HepG2 (cell line): Measurements from ENCODE around the gene INO80B. TPM values are rescaled to one million over a fixed set of nuclear protein-coding genes. Genes with fewer than 3 reads are reported as not detected.

Experiments used
- ARID3A ChIP-seq: IDR thresholded peaks from 2 replicates; pipeline ENCODE4 v1.6.1; 2012; ENCODE audit warnings: low read depth, low read length, improper control_type of control experiment
- IRF9 ChIP-seq: sonication (generic); formaldehyde crosslinking; IDR thresholded peaks from 2 replicates; pipeline ENCODE4 v1.8.0; 2022; ENCODE audit warnings: missing genetic modification reagents, mild to moderate bottlenecking, borderline replicate concordance
- MBD4 ChIP-seq: IDR thresholded peaks from 2 replicates; pipeline ENCODE4 v1.6.1; 2012; ENCODE audit warnings: low read length, inconsistent platforms, borderline replicate concordance
- MTF2 ChIP-seq: sonication (generic); formaldehyde crosslinking; IDR thresholded peaks from 2 replicates; pipeline ENCODE4 v1.5.0; 2020; ENCODE audit warnings: missing genetic modification reagents, borderline replicate concordance
- MXD1 ChIP-seq: sonication (generic); formaldehyde crosslinking; IDR thresholded peaks from 2 replicates; pipeline ENCODE4 v1.4.0; 2020; ENCODE audit warnings: mild to moderate bottlenecking, missing genetic modification reagents
- MXD4 ChIP-seq: IDR thresholded peaks from 2 replicates; pipeline ENCODE4 v1.6.1; 2016; ENCODE audit warnings: mild to moderate bottlenecking, missing biosample characterization, missing genetic modification reagents
- NFAT5 ChIP-seq: sonication (generic); formaldehyde crosslinking; IDR thresholded peaks from 2 replicates; pipeline ENCODE4 v1.4.0; 2020; ENCODE audit warnings: missing genetic modification reagents
- NONO ChIP-seq, 2 experiments: fragments of 450-650 bp in 1 of 2; sonication (generic) in 1 of 2; formaldehyde crosslinking in 1 of 2; IDR thresholded peaks in 1 of 2; conservative IDR thresholded peaks in 1 of 2; 2 replicates each; pipeline versions ENCODE4 v1.6.1 to v1.8.0; 2017 to 2022; ENCODE audit warnings: mild to moderate bottlenecking in 1 of 2, missing genetic modification reagents in 1 of 2, moderate library complexity in 1 of 2
- PAF1 ChIP-seq: IDR thresholded peaks from 2 replicates; pipeline ENCODE4 v1.6.1; 2016; ENCODE audit warnings: missing genetic modification reagents, missing compliant biosample characterization
- PHB2 ChIP-seq: fragments of 450-650 bp; IDR thresholded peaks from 2 replicates; pipeline ENCODE4 v1.6.1; 2018; ENCODE audit not compliant: partially characterized antibody
- SOX6 ChIP-seq, 2 experiments: fragments of 450-650 bp in 1 of 2; sonication (generic) in 1 of 2; formaldehyde crosslinking in 1 of 2; IDR thresholded peaks; 2 replicates each; pipeline versions ENCODE4 v1.4.0 to v1.6.1; 2017 to 2020; ENCODE audit warnings: antibody characterized with exemption in 1 of 2, mild to moderate bottlenecking in 1 of 2, missing genetic modification reagents in 1 of 2
- ZBTB37 ChIP-seq: sonication (generic); formaldehyde crosslinking; IDR thresholded peaks from 2 replicates; pipeline ENCODE4 v1.4.0; 2020; ENCODE audit warnings: mild to moderate bottlenecking, missing genetic modification reagents
- ZNF160 ChIP-seq: sonication (generic); formaldehyde crosslinking; IDR thresholded peaks from 2 replicates; pipeline ENCODE4 v1.8.0; 2022; ENCODE audit warnings: mild to moderate bottlenecking, inconsistent platforms, missing genetic modification reagents
- ZNF674 ChIP-seq: sonication (generic); formaldehyde crosslinking; IDR thresholded peaks from 2 replicates; pipeline ENCODE4 v1.5.0; 2020; ENCODE audit warnings: low read depth, mild to moderate bottlenecking, missing genetic modification reagents
- ZNF746 ChIP-seq: sonication (generic); formaldehyde crosslinking; IDR thresholded peaks from 2 replicates; pipeline ENCODE4 v1.8.0; 2022; ENCODE audit warnings: mild to moderate bottlenecking, missing genetic modification reagents
- ZNF780A ChIP-seq: sonication (generic); formaldehyde crosslinking; IDR thresholded peaks from 2 replicates; pipeline ENCODE4 v1.8.0; 2022; ENCODE audit warnings: mild to moderate bottlenecking, missing genetic modification reagents, moderate library complexity
- ZSCAN12 ChIP-seq: sonication (generic); formaldehyde crosslinking; IDR thresholded peaks from 2 replicates; pipeline ENCODE4 v1.9.0; 2021; ENCODE audit warnings: mild to moderate bottlenecking, missing genetic modification reagents
- polyA plus RNA-seq, 8 experiments: library from polyadenylated mRNA; depleted of rRNA in 3 of 8; stranded (reverse) in 7 of 8; unstranded in 1 of 8; fragments of >200 nt; fragmentation: Illumina TruSeq in 4 of 8; extraction: Trizol in 4 of 8; gene quantifications; 2 replicates each; pipeline versions ENCODE4 v1.2.1 to v1.2.3, GENCODE V29; 2011 to 2016; ENCODE audit warnings: low read depth in 4 of 8, missing spikeins in 1 of 8, mixed read lengths in 1 of 8; ENCODE audit not compliant: insufficient read depth in 1 of 8
- total RNA-seq, 5 experiments: library from RNA; depleted of rRNA; stranded (reverse); fragments of >200 nt; fragmentation: Illumina TruSeq; extraction: Trizol; gene quantifications; 2 replicates each; pipeline ENCODE4 v1.2.3, GENCODE V29; 2016; ENCODE audit warnings: low read depth in 1 of 5

INO80B gene
- total and polyA plus RNA-seq, 2 of the 13 experiments (the other 11 are each of a cell fraction or from before 2014, with no cell fraction given): 6.2 to 14.5 TPM

- TF ChIP-seq IRF9 (CRISPR knock-in tag) (peak; percentile 98; the same call in 1 of the 2 replicates), ZNF746 (CRISPR knock-in tag) (0 out of 2 replicates have a peak, but pooled peaks have one; percentile 72), ARID3A (no peak), ZSCAN12 (peak; percentile 67), ZNF780A (CRISPR knock-in tag) (no peak; the same call in 1 of the 2 replicates), ZNF674 (CRISPR knock-in tag) (0 out of 2 replicates have a peak, but pooled peaks have one; percentile 34), MTF2 (CRISPR knock-in tag) (peak; percentile 95), MXD1 (peak; percentile 89), PAF1 (CRISPR knock-in tag) (peak; percentile 76; the same call in 1 of the 2 replicates), SOX6 (IDR thresholded peaks at IDR 0.05) (no peak), SOX6 (CRISPR knock-in tag; IDR thresholded peaks at IDR 0.05) (peak; percentile 77), ZBTB37 (CRISPR knock-in tag) (no peak), MXD4 (CRISPR knock-in tag) (peak; percentile 96), PHB2 (no peak), NFAT5 (peak; percentile 90), MBD4 (no peak), NONO (IDR thresholded peaks at IDR 0.05) (no peak), NONO (CRISPR knock-in tag; conservative IDR thresholded peaks at IDR 0.05) (peak; percentile 100), ZNF160 (CRISPR knock-in tag) (peak; percentile 91)
These were observed 17.4 kb downstream of the INO80B start, which contains the start of gene MRPL53 (continued) for GRCh38 chr2:74472086-74472944.
